A673 (cell line): ENCODE data around the gene WLS. TPM values are rescaled to one million over a fixed set of nuclear protein-coding genes. Genes with fewer than 3 reads are reported as not detected.

Source experiments
- BruUV-seq: library from RNA; stranded (reverse); fragments of 400-500 nt; replicated peaks from 2 replicates; lab custom pipeline; 2021; lab: Mats Ljungman, UMichigan
- CTCF ChIA-PET: fragments of 300-600 bp; sonication (Branson Sonifier 250); formaldehyde crosslinking; loops from one replicate; lab custom pipeline; 2022; ENCODE audit warnings: antibody characterized with exemption; lab: Charles Lee
- POLR2A ChIA-PET: fragments of 300-600 bp; sonication (Branson Sonifier 250); formaldehyde crosslinking; loops from one replicate; lab custom pipeline; 2022; ENCODE audit warnings: antibody characterized with exemption; ENCODE audit not compliant: low non-redundant PET; lab: Charles Lee
- DNase-seq: peaks from one replicate; pipeline ENCODE4 v3.0.0-alpha.2; 2015; ENCODE audit warnings: low spot score
- H3K27ac ChIP-seq: fragments of 200-600 bp; sonication (generic); 2 replicates; pipeline ENCODE4 v1.5.1; 2016; ENCODE audit warnings: mixed run types, low read depth, mild to moderate bottlenecking, mixed read lengths, antibody characterized with exemption, low read length; ENCODE audit not compliant: poor library complexity, severe bottlenecking
- H3K27me3 ChIP-seq: fragments of 200-600 bp; sonication (generic); replicated peaks from 2 replicates; pipeline ENCODE4 v1.6.1; 2017; ENCODE audit warnings: mixed run types, low read depth, mild to moderate bottlenecking, mixed read lengths, antibody characterized with exemption, low read length; ENCODE audit not compliant: insufficient read depth, poor library complexity
- H3K36me3 ChIP-seq: fragments of 200-600 bp; sonication (generic); 2 replicates; pipeline ENCODE4 v1.6.1; 2016; ENCODE audit warnings: mixed run types, mild to moderate bottlenecking, mixed read lengths, antibody characterized with exemption, low read length; ENCODE audit not compliant: insufficient read depth, poor library complexity, severe bottlenecking
- H3K4me1 ChIP-seq: fragments of 200-600 bp; sonication (generic); 2 replicates; pipeline ENCODE4 v1.6.1; 2017; ENCODE audit warnings: mixed run types, mild to moderate bottlenecking, mixed read lengths, antibody characterized with exemption, low read length; ENCODE audit not compliant: insufficient read depth, poor library complexity, severe bottlenecking
- H3K4me3 ChIP-seq: fragments of 200-600 bp; sonication (generic); 2 replicates; pipeline ENCODE4 v1.5.1; 2016; ENCODE audit warnings: low read depth, mixed run types, mild to moderate bottlenecking, mixed read lengths, low read length; ENCODE audit not compliant: poor library complexity, severe bottlenecking
- H3K9me3 ChIP-seq: fragments of 200-600 bp; sonication (generic); 2 replicates; pipeline ENCODE4 v1.6.1; 2016; ENCODE audit warnings: mixed run types, low read depth, mild to moderate bottlenecking, mixed read lengths, antibody characterized with exemption, low read length; ENCODE audit not compliant: poor library complexity, severe bottlenecking
- CTCF ChIP-seq: fragments of 300-800, 200-600 bp; sonication (generic); conservative IDR thresholded peaks from 2 replicates; pipeline ENCODE4 v1.5.1; 2017; ENCODE audit warnings: low read depth, mild to moderate bottlenecking, antibody characterized with exemption, low read length, moderate library complexity, mixed read lengths
- EZH2 ChIP-seq: fragments of 200-600 bp; sonication (generic); IDR thresholded peaks from 2 replicates; pipeline ENCODE4 v1.6.1; 2017; ENCODE audit warnings: borderline replicate concordance, low read depth, mild to moderate bottlenecking, mixed read lengths, antibody characterized with exemption, low read length; ENCODE audit not compliant: poor library complexity, severe bottlenecking
- intact Hi-C: fragments of 100-400 bp; cut with micrococcal nuclease; formaldehyde crosslinking; loops from one replicate; pipeline ENCODE4 v1.10.0; 2022; ENCODE audit not compliant: unreplicated experiment
- total RNA-seq: library from RNA; stranded (reverse); gene quantifications from 2 replicates; pipeline ENCODE4 v1.2.3, GENCODE V29; 2021

WLS gene
- total RNA-seq, 1 experiment from 2014 or later: 144 TPM

- POLR2A ChIA-PET: no interaction called here
Measured at GRCh38 chr1:68168545-68169171, 63.7 kb downstream of the WLS start.

GRCh38 chr1:68167211-68167610, 65.1 kb downstream of the WLS start:
- H3K9me3 ChIP-seq: no peaks in the 10 kb centered on the region
- DNase-seq: no peak
- intact Hi-C loops: no loop called here
- ChIA-PET CTCF (interaction anchor here (2.0 kb wide), 1 partner anchor 47 kb away, joined by 4 read pairs; no protein-coding TSS in a partner anchor), POLR2A (interaction anchor here (0.6 kb wide), 1 partner anchor 279 kb away, joined by 4 read pairs; no protein-coding TSS in a partner anchor)
- TF ChIP-seq EZH2 (no peak), CTCF (no peak)
- no peak overlapping the region for H3K4me3 ChIP-seq
- no peaks in the 10 kb centered on the region for H3K4me1 ChIP-seq
- no peak overlapping the region for H3K27ac ChIP-seq
- H3K36me3 ChIP-seq: no peaks in the 10 kb centered on the region
- BruUV-seq: no TSS peak
- no peaks in the 10 kb centered on the region for H3K27me3 ChIP-seq

More at GRCh38 chr1:68168545-68169171, 63.7 kb downstream of the WLS start:
- Histone ChIP-seq H3K27ac (no peak overlapping the region), H3K36me3 (no peaks in the 10 kb centered on the region), H3K4me1 (peaks cover 6% of the 10 kb centered on the region), H3K4me3 (no peak overlapping the region), H3K9me3 (no peaks in the 10 kb centered on the region), H3K27me3 (no peaks in the 10 kb centered on the region)
- intact Hi-C loops: no loop called here
- BruUV-seq: no TSS peak
- TF ChIP-seq EZH2 (no peak), CTCF (no peak)
- CTCF ChIA-PET: no interaction called here
- DNase-seq: no peak

- BruUV-seq: no TSS peak
- intact Hi-C loops: no loop called here
- no peaks in the 10 kb centered on the region for H3K9me3 ChIP-seq
- no peak overlapping the region for H3K27ac ChIP-seq
- no peaks in the 10 kb centered on the region for H3K4me1 ChIP-seq
- H3K36me3 ChIP-seq: no peaks in the 10 kb centered on the region
- ChIA-PET POLR2A (no interaction called here), CTCF (interaction anchor here (2.0 kb wide), 1 partner anchor 46 kb away, joined by 4 read pairs; no protein-coding TSS in a partner anchor)
- no peak overlapping the region for H3K4me3 ChIP-seq
- TF ChIP-seq EZH2 (no peak), CTCF (no peak)
- H3K27me3 ChIP-seq: no peaks in the 10 kb centered on the region
- DNase-seq: no peak
Measured at GRCh38 chr1:68166348-68166747, 66.0 kb downstream of the WLS start.
